Measurements from ENCODE around the gene ELAC2.
A peak's percentile ranks its signal among the peaks of the same experiment; 100 is the strongest.

ELAC2 gene

DNA sequence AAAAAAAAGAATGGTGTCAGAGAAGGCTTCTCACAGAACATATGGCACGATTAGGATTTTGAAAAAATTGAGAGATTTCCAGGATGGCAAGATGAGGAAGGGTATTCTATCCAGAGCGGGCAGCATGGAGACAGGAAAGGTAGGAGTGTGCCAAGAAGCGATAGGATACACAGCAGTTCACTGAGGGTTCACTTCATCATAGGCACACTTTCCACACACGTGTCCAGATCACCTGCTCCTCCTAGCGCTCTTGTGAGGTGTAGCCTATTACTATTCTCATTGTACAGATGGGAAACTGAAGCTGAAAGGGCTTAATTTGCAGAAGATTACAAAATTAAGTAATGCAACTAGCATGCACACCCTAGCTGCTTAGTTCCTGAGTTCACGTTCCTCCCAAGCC is 6.2 kb upstream of the ELAC2 start:
- DNase-seq (ENCODE audit: low spot score): no peak

DNA sequence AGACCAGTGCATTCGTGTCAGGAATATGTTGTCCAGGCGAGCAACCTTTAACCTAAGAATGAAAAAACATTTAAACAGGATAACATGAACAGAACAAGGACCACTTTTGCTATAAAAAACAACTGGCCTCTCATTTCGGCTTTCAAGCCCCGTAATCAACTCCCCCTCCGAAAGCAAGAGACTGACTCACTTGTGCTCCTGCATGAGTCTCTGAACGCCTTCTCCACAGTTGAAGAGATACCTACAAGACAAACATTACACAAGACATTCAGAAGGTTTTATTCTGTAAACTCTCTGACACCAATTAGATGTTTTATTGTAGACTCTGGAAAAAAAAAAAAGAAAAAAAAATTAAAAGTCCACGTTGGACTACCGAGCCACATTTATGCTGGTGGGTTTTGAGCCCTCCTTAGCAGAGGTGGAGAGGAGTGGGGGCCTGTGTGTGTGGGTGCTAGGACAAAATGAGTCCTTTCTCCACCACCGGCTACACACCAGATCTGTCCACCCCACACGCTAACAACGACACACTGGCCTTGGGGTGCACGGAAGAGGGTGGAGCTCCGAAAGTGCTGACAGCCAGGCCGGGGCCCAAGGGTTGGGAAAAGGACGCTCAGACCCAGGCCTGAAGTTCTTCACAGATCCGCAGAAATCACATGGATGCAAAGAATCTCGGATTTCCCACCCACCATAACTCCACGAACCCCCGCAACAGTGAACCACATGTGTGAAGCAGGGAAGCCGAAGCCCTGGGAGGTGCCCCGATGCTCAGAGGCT is 759 bp downstream of the ELAC2 start:
- DNase-seq (ENCODE audit: low spot score): peak; percentile 52

DNA sequence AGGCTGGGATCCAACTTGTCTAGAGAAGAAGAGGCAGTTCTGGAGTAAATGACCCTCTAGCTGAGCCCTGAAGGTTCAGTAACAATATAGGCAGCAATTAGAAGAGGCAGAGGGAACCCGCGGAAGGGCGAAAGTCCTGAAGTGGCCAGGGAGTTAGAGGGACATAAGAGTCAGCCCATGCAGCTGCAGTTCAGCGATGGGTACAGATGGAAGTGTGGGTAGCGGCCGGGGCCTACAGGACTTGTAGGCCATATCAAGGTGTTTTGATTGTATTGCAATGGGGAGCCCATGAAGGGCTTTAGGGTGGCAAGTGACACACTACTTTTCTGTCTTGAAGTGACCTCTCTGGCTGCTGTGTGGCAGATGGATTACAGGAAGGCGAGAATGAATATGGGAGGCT is 3.0 kb downstream of the ELAC2 start:
- no peak for DNase-seq (ENCODE audit: low spot score)

DNA sequence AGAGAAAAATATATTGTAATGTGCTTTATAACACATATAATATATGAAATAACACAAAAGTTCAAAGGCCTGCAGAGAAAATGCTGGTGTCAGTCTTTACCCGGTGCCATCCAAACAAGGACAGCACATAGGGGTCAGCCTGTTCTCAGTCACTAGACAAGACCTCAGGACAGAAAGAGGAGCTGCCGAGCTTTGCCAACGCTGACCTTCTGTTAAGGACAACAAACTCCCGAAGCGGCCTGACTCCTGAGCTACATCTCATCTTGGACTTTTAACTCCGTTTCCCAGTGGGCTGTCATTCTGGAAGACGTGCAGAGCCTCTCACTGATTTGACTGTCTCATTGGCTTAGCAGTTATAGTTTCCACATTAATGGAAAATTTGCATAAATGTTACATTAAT is 6.9 kb downstream of the ELAC2 start:
- DNase-seq (ENCODE audit: low spot score): no peak

DNA sequence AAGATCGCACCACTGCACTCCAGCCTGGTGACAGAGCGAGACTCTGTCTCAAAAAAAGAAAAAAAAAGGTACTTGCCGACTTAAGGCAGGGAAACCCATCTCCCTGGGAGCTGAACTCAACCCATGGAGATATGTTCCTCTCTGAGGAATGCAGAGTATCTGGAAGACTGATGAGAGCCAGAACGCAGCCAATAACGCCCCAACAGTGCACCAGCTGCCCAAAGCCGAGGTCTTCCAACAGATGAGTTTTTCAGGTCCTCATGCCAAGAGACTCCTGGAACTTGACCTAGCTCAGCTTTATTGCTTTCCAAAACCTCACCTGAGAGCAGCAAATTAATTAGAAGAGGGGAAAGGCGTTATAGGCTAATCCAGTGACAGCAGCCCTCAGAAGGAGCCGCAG is 9.4 kb downstream of the ELAC2 start:
- no peak for DNase-seq (ENCODE audit: low spot score)

DNA sequence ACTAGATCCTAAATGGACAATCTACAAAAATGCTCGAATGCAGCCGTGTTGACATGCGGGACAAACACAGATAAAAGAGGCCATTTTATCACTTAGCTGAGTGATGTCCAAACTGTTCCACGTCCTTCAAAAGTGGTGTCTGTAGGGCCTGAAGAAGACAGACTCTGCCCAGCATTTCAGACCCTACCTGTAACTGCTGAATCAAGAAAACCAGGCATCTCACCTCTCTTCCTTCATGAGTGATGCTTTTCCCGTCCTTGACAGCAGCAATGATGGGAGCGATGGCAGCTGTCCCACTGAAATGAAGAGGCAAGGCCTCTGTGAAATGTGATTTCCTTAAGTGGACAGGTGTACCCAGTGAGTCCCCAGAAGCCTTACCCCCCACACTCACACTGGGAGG is 12.3 kb downstream of the ELAC2 start:
- DNase-seq (ENCODE audit: low spot score): no peak

DNA sequence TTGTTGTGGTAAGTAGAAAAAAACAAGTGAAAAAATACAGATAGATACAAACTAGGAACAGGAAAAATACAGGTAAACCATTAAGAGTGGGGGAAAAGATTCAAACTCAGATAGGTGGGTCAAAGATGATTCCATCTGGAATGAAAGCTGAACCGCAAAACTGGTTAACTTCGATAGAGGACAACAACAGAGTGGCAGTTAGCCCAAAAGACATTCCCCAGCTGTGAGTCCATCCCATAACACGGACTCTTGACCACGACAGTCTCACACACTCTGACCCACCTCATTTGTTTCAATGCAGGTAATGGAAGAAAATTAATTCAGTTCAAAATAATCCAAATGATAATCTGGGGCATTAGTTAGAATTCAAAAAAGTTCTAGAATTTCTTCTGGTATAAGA is 13.5 kb downstream of the ELAC2 start:
- no peak for DNase-seq (ENCODE audit: low spot score)

DNA sequence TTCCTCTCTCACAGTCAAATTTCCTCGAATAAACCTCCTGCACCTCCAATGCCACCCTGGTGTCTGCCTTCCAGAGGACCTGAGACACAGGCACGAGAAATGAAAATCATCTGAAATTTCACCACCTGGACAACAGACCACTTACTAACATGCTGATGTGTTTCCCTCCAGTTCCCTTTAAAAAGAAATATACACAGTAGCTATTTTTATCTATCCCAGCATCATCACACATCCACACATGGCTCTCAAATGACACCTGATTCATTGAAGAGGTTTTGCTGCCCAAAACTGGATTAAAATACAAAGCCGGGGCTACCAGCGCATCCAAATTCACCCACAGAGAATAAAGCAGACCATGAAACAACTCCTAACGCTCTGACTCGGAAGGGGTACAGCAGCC is 13.9 kb downstream of the ELAC2 start:
- DNase-seq (ENCODE audit: low spot score): no peak

DNA sequence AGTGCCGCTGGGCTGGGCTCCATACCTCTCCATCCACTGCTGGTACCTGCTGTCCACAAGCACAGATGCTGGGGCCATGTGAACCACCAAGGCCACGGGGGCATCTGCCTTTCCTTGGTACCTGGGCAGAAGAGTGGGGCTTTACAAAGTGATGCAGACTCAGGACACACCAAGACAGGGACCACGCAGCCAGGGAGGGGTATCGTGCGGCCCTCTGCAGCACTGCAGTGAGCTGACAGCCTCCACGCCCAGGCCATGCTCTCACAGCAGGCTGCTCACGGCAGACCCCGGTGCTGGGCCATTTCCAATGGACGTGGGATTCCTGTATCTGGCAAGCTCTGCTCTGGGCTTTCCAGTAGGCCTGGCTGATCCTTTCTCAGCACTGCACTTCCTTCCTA is 14.4 kb downstream of the ELAC2 start:
- DNase-seq (ENCODE audit: low spot score): no peak

DNA sequence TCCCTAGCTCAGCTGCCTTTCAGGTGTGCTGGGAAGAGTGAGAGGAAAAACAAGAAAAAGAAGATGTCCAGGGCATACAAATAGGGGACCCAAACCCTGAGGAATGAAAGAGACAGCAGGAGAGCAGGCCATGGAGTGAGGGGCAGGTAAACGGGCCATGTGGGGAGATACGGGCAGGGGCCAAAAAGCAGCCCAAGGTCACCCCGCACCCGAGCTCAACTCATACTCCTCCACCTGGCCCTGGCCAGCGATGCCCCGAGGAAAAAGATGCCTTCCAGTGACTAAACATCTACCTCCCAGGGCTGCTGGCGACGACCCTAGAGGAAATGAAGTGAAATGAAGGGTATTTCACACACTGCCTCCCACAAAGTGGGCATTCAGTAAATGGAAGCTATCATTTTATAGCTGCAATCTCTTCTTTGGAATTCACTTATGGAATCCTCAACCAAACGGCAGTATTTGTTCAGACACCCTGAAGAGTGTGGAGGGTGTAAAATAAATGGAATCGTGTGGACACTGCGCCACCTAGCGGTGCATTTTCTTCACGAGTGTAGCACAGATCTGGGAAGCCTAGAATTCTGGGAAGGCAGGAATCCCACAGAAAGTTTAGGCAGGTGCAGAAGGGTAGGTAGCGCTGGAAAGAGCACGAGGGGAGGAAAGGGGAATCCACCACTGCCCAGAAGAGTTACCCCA is 14.9 kb downstream of the ELAC2 start:
- DNase-seq (ENCODE audit: low spot score): peak; percentile 82

DNA sequence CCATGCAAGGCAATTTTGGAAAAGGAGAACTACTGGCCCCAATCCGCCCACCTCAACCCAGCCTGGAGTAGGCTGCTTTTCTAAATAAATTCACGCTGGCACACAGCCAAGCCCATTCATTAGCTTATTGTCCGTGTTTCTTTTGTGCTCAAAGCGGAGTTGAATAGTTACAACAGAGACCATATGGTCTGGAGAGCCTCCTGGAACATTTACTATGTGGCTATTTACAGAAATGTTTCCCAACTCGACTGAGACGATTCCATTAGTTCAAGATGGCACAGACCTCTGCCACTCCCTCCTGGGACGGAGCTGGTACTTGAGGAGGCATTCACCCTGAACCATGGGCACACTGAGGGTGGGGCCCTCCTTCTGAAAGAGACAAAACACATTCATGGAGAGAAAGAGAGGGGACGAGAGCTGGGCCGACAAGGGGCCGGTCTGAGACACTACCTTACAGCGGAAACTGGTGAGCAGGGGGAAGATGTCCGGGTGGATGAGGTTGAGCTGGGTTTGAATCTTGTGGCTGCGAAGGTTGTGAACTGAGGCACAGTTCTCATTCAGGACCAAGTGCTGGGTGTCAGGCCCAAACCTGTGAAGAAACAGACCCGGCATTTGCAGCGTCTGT is 15.7 kb downstream of the ELAC2 start:
- DNase-seq (ENCODE audit: low spot score): no peak

DNA sequence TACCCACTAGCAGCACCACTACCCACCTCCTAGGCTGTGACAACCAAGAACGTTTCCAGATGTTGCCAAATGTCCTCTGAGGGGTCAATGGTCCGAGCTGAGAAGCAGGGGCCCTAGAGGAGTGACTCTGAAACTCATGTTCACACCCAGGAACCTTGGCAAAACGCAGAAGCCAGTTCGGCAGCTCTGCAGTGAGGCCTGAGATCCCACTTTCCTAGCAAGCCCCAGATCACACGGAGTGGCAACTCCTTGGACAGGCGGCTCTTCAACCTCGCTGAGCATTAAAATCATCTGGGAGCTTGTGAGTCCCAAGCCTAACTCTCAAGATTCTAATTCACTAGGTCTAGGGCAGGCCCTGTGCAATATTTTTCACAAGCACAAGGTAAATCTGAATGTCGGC is 17.3 kb downstream of the ELAC2 start:
- no peak for DNase-seq (ENCODE audit: low spot score)

DNA sequence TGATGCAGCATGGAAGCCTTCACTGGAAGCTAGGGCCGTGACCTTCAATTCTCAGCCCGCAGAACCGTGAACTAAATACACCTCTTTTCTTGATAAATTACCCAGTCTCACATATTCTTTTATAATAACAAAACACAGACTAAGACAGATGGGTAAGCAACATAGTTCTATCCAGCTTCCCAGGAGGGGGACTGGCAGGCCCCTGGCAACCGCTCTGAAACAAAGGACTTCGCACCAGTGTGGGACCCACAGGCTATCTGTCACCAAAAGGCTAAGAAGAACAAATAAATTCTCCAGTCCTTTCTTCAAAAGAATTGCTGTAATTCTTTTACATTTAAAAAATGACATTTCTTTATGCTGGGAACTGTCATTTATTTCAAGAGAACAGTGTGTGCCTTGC is 19.0 kb downstream of the ELAC2 start:
- no peak for DNase-seq (ENCODE audit: low spot score)

DNA sequence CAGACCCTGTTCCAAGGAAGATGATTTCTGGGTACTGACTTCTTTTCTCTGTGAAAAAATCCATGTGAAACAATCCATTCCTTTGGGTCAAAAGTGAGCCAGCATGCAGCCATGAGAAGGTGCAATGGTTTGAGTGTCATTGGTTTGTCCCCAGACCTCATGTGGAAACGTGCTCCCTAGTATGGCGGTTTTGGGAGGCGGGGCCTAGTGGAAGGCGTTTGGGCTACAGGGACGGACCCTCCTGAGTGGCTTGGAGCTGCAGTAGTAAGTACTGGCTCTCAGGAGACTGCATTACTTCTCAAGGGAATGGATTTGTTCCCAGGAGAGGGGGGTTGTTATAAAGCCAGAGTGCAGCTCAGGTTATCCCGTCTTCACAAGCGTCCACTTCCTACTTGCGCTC is 19.4 kb downstream of the ELAC2 start:
- DNase-seq (ENCODE audit: low spot score): no peak

DNA sequence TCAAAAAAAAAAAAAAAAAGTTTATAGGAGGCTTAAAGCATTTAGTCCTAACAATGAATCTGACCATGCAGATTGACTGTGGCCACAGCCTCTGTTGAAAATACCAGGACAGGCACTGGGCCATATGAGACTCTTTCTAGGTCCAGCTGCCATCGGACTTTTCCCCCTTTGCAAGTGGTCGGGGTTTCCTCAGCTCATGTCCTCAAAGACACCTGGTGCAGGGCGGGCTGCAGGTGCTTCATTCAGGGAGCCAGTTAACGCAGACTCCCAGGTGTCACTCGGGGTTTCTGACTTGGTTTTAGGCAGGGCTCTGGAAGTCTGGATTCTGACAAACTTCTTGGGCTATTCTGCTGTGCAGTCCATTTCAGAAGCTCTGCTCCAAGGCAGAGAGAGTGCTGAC is 20.9 kb downstream of the ELAC2 start:
- DNase-seq (ENCODE audit: low spot score): no peak

DNA sequence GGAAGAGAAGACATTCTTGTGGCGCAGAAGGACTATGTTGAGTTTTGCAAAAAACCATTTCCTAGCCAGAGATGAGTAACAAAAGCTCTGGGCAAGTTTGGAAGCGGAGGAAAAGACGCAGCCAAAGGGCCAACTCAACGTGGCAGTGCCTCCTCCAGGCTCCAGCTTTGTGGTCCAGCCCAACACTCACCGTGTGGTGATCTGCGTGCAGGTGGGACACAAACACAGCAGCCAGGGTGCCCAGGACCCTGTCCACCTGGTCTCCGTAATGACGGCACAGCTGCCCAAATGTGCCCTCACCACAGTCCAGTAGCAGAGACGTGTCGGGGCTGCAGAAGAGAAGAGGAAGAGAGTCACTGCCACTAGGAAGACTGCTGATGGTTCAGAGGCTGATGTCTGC is 21.5 kb downstream of the ELAC2 start:
- no peak for DNase-seq (ENCODE audit: low spot score)

DNA sequence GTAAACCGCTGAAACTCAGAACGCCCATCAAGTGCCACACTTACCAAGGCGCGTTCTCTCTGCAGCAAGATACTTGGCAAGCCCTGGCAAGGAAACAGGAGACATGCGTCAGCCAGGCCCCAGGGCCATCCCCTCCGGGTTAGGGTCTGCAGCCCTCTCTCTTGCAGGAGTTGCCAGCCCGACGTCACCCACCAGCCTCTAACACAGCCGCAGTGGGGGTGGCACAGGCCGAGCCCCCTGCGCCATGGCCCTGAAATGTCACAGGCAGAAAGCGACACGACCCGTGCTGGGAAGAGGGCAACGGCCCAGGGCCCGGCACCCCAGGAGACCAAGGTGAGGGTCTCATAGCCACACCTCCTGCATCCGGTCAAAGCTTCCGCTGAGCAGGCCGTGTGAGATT is 21.9 kb downstream of the ELAC2 start:
- no peak for DNase-seq (ENCODE audit: low spot score)

DNA sequence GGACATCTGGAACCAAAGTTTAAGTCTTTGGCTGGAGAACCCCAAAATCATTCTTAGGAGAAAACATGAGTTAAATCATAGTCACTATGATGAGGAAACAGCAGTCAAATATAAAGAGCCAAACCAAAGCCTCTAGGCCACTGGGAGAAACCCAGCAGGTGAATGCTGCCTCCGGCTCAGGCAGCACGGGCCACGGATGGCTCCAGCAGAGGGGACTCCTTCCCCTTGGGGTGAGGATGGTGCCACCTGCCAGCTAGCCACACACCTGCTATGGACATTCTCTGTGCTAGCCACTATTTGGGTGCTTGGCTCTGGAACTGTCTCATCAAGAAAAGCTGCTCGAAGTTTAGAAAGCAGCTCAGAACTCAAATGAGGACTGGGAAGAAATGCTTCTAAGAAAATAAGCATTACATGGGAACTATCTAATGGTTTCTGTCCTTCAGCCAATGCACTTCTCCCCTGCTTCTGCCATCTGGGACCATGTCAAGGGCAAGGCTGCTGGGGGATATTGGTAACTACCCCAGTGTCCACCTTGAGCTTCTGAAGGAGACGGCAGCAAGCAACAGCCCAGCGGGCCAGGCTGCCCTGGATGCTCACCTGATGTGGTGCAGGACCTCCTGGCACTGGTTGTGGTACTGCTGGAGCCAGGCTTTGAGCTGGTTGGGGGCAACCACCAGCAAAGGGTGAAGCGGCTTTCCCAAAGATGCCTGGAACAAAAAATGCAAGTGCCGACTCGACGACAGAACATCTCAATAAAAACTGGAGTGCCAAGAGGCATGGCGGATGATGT is 22.5 kb downstream of the ELAC2 start:
- no peak for DNase-seq (ENCODE audit: low spot score)

DNA sequence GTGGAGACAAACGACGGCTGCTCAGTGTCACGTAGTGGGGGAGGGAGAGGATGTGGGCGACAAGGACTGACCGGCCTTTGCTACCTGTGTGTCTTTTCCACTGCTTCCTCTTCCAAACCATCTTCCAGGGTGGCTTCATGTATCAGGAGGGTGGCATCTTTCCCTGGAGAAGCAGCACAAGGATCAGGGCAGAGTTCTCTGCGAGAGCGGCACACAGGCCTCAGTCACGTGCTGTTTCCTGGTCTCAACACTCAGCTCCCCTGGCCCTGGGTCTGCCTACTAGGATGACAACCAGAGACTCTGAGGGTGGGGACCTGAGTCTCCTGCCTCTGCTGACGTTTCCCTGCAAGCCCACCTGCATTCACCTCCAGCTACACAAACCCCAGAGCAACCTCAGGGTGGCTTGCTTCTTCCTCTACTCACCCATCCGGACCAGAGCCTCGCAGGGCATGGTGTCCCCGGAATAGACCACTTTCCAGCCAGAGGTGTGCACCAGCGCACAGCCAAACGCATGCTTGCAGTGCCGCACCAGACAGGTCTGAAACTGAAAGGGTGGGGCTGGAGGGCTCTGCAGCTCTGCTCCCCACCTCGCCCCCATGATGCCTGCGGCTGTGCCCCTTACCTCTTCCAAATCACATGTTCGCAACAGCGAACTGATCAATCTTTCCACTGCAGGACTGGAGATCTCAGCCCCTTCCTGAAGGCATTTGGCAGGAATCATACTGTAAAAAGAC is 23.3 kb downstream of the ELAC2 start:
- DNase-seq (ENCODE audit: low spot score): no peak

DNA sequence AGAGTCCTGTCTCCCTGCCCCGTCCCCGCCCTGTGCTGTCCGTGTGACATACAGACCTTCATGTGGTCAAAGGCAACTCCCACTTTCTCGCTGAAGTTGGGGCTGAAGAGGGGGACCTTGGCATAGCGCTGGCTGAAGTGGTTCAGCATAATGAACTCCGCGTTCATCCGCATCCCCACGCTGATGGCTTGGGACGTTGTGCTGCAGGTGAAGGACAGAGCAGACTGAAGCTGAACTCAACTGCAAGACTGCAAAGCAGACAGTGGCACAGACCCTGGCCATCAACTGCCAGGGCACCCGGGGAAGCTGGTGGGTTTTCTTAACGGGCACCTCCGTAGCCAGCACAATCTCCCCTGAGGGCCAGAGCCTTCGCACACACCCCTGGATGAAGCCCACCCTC is 24.2 kb downstream of the ELAC2 start:
- no peak for DNase-seq (ENCODE audit: low spot score)

DNA sequence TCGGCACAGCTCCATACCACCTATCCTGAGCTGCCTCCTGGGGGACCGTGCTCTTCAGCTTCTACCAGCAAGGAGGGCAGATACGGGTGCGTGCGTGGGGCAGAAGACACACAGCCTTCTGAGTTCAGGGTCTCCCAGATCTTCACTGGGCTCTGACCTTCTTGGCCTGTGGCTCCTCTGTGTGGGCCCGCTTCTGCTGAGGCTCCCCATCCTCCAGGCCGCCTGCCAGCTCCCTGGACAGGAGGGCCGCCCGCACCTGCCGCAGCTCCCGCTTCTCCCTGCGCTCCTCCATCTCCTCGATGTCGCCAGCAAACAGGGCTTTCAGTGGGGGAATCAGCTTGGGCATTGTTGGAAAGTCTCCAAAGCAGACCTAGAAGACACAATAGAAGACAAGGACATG is 25.2 kb downstream of the ELAC2 start:
- no peak for DNase-seq (ENCODE audit: low spot score)

DNA sequence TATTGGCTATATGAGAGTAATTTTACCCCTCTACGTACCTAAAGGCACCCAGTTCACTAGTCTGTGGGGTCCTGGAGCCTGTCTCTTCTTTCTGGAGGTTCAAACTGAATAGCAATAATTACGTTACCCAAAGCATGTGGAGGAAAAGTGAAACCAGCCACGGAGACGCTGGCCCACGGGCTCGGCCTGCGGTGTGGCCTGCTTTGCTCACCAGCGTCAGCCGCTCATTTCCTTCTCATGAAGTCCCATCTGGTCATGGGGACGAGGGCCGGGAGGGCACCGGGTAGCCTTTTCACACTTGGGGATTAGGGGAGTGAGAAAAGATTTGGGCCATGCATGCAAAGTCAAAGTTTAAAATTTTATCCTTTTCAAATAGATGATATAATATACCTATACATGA is 26.9 kb downstream of the ELAC2 start:
- DNase-seq (ENCODE audit: low spot score): no peak

Measured in AG08395 (cell line).